DMS153 treated with DMSO at 0.1 percent for 48 hours (cell line): ENCODE data around the gene TMCO4.
"Not testable (repeated sequence)": the region's sequence is repeated elsewhere in the genome, so short reads cannot be mapped to it uniquely, and the experiment has no call there.

Source experiments
- DNase-seq: peaks from one replicate; lab custom pipeline; 2025; ENCODE audit not compliant: unreplicated experiment; lab: John Stamatoyannopoulos, UW

TMCO4 gene

GRCh38 chr1:19814244-19814661 lies 14.5 kb upstream of the TMCO4 start:
- no peak for DNase-seq

DNA sequence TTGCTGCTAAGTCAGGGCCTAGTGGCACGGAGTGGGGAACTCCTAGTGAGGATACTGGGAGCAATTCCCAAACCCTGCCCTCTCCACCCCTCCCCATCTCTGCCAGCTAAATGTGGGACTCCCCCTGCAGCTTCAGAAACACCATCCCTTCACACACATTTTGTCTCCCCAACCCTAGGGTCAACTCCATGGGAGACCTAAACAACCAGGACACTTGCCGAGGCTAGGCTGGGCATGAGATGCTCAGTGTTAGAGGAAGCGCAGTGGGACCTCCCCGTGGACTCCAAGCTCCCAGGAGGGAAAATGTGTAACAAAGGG lies 13.9 kb upstream of the TMCO4 start:
- DNase-seq: no peak

DNA sequence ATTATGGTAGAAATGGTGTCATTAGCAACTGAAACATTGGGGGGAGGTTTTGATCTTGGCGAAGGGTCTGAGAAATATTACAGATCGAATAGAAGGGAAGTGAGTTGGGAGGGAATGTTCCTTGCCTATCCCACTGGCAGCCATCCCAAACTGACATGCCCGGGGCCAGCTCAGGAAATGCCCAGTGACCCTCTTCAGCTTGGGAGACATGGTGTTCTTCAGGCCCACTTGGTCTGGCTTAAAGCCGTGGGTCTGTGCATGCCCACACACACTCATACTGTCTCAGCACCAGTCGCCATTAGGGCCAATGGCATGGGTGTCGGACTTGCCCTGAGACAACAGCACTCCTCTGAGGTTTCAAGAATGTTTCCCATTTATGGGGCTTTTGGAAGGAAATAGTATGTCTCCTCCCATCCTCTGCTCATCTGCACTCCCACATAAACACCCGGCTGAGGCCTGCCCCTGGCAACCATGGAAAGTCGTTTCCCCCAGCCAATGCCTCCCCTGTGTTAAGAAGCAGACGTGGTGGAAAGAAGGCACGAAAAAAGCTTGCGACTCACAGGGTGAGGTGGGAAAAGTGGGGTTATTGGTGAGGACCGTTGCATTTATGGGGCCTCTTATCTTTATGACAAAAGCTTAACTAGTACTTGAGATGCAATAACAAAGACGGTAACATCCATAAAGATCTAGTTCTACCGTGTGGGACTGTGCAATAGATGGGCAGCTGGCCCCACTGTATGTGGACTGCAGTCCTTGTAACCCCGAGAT lies 13.3 kb upstream of the TMCO4 start:
- no peak for DNase-seq

- no peak for DNase-seq
Observed at GRCh38 chr1:19811206-19811851, 11.6 kb upstream of the TMCO4 start.

DNA sequence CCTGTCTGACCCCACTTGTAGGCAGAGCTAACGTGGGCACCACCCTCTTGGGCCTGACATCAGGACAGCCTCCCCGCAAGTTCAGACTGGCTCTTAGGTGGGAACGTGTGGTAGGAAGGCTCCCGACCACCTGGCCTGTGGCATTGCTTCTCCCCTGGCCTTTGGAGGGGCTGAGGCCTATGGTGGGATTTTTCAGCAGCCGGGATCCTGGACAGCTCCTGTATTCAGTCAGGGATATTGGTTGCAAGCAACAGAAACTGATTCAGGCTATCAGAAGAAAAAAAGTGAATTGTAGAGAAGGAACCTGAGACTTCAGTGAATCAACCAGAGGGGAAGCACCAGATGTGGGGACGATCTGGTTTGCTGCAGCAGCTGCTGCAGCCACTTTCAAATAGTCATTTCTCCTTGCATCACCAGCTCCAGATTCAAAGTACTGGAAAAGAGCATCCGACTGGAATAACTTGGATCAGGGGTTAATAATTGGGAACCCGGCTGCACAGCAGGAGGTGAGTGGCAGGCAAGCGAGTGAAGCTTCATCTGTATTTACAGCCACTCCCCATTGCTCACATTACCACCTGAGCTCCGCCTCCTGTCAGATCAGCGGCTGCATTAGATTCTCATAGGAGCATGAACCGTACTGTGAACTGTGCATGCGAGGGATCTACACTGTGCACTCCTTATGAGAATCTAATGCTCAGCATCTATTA lies 9.5 kb upstream of the TMCO4 start:
- DNase-seq: no peak

DNA sequence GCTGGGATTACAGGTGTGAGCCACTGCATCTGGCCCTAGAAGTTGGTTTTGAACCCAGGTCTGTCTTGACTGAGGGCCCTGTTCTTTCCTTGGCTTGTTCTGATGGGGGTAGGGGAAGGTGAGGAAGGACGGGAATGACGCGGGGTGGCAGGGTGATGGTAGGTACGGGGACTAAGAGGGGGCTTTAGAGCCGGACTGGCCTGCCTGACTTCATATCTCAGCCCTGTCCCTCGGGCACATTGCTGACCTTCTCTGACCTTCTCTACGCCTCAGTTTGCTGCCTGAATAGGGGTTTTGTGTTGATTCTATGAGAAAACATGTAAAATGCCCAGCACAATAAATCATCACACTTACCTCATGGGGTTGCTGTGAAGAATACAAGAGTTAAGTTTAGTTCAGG lies 8.6 kb upstream of the TMCO4 start:
- no peak for DNase-seq

DNA sequence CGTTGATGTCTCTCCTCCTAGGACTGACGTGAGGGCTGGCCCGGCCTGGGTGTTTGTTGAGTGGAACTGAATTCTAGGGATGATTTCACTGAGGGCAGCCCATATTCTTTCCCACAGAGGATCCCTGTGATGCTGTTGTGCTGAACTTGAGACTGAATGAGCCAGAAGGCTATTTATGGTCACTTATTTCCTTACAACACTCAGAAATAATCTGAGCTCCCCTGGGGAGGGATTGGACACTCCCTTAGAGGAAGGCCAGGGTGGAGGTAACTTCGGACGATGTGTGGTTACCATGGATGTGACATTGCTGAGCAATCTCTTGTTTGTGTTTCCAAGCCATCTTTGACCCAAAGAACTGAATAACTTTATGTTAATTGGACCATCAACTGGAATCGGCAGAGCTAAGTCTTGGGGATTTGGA lies 5.1 kb upstream of the TMCO4 start:
- no peak for DNase-seq

GRCh38 chr1:19802269-19802668 lies 2.6 kb upstream of the TMCO4 start:
- DNase-seq: no peak

DNA sequence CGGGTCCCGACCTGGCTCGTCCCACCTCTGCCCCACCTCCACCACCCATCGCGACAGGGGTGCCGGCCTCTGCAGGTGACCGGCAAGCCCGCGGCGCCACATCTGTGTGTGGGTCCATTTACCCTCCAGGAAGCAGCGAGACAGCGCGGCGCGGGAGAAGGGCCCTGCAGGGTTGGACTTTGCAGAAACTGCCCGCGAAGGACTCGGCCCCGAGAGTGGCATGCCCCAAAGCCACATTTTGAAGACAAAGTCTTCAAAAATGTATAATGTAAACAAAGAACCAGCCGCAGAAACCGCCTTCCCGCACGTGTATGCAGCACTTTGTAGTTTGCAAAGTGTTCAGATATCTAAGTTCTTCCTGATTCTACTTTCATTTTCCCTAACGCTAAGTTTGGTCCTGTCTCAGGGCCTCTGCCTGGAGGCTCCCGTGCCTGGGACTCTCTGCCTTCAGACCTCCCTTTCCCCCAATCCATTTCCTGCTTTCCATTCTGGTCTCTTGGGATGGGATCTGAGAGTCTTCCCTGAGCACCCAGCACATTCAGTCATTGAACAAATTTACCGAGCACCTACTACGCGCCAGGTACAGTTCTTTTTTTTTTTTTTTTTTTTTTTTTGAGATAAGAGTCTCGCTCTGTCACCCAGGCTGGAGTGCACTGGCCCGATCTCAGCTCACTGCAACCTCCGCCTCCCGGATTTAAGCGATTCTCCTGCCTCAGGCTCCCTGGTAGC lies 524 bp upstream of the TMCO4 start:
- DNase-seq: peak; percentile 59

DNA sequence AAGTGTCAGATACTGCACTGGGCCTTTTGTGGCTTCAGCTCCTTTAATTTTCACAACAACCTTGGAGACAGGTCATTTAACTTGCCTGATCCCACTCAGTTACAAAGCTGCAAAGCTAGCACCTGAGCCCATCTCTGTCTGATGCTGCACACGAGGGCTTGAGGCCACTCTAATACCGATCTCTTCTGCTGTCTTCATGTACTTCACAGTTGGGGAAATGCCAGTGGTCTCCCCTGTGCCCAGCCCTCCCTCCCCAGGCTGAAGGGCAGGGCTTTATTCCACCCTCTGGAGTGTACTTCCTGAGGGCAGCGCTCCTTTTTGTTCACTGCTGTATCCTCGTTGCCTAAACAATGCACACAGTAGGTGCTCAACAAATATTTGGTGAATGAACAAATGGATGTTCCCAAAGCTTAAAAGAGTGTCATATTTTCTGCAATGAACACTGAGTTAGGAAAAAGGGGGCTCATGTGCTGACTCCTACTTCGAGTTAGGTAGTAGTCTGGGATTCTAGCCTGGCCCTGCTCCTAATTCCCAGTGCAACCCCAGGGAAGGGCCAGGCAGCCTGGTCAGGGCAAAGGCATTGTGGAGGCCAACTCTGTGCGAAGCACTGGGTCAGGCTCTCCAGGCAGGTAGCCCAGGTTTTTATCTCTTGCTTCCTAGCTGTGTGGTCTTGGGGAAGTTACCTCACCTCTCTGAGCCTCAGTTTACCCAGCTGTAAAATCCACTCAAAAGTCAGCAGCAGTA lies 1.1 kb downstream of the TMCO4 start:
- no peak for DNase-seq

GRCh38 chr1:19797827-19798226 lies 1.9 kb downstream of the TMCO4 start:
- DNase-seq: no peak

DNA sequence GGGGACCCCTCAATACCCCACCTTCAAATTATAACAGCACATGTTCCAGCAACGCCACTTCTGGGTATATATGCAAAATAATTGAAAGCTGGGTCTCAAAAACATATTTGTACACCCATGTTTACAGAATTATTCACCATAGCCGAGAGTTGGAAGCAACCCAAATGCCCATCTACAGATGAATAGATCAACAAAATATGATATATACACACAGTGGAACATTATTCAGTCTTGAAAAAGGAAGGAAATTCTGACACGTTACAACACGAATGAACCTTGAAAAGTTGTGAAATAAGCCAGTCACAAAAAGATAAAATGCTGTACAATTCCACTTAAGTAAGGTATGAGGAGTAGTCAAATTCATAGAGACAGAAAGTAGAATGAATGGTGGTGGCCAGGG lies 5.1 kb downstream of the TMCO4 start:
- DNase-seq: no peak

- DNase-seq: no peak
Observed at GRCh38 chr1:19793360-19794046, 6.2 kb downstream of the TMCO4 start.

- no peak for DNase-seq
Observed at GRCh38 chr1:19792237-19793002, 7.3 kb downstream of the TMCO4 start.

DNA sequence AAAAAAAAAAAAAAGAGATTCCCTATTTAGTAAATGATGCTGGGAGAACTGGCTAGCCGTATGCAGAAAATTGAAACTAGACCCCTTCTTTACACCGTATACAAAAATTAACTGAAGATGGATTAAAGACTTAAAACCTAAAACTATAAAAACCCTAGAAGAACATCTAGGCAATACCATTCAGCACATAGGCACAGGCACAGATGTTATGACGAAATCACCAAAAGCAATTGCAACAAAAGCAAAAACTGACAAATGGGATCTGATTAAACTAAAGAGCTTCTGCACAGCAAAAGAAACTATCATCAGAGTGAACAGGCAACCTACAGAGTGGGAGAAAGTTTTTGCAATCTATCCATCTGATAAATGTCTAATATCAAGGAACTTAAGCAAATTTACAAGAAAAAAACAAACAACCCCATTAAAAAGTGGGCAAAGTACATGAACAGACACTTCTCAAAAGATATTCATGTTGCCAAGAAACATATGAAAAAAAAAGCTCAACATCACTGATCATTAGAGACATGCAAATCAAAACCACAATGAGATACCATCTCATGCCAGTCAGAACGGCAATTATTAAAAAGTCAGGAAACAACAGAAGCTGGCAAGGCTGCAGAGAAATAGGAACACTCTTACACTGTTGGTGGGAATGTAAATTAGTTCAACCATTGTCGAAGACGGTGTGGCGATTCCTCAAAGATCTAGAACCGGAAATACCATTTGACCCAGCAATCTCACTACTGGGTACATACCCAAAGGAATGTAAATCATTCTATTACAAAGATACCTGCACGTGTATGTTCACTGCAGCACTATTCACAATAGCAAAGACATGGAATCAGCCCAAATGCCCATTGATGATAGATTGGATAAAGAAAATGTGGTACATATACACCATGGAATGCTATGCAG lies 9.4 kb downstream of the TMCO4 start:
- not testable (repeated sequence) for DNase-seq

GRCh38 chr1:19786988-19787423 lies 12.7 kb downstream of the TMCO4 start:
- no peak for DNase-seq

DNA sequence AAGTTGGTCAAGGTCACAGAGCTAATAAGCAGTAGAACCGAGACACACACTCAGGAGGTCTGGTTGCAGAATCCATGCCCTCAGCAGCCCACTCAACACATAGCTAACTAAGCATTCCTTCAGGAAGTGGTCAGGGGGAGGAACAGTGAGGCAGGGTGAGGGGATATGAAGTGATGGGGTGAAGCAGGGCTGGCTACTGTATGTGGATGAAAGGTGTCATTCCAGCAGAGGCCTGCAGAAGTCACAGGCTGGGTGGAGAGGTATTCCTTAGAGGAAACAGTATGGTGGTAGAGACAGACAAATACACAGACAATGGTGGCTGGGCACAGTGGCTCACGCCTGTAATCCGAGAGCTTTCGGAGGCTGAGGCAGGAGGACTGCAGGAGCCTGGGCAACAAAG lies 14.1 kb downstream of the TMCO4 start:
- DNase-seq: no peak

- no peak for DNase-seq
Observed at GRCh38 chr1:19780267-19780877, 19.3 kb downstream of the TMCO4 start.
